Activated naive CD8-positive, alpha-beta T cell treated with anti-CD3 and anti-CD28 coated beads, Interleukin-2, amount 10 ng/mL, durations not matched to agents 7 days and 5 days (primary cell): ENCODE data around the gene AGTPBP1. TPM values are rescaled to one million over a fixed set of nuclear protein-coding genes. Genes with fewer than 3 reads are reported as not detected.

ENCODE experiments used
- ATAC-seq: fragments of 150-1000 bp; cut with Tn5 transposase; one replicate; pipeline ENCODE4 v1.10.0; 2021; ENCODE audit warnings: low read depth, moderate library complexity
- POLR2A ChIA-PET: fragments of 350-600 bp; sonication (Branson Sonifier 250); formaldehyde crosslinking; loops from one replicate; lab custom pipeline; 2021; ENCODE audit warnings: antibody characterized with exemption; lab: Charles Lee
- DNase-seq: peaks from one replicate; pipeline ENCODE4 v3.0.0; 2021
- H3K27ac Mint-ChIP-seq: one replicate; pipeline ENCODE4 v1.8.0; 2022; ENCODE audit warnings: mild to moderate bottlenecking, mixed read lengths
- H3K27me3 Mint-ChIP-seq: one replicate; pipeline ENCODE4 v1.8.0; 2022; ENCODE audit warnings: mild to moderate bottlenecking, moderate library complexity, mixed read lengths
- H3K36me3 Mint-ChIP-seq: one replicate; pipeline ENCODE4 v1.8.0; 2021; ENCODE audit warnings: mild to moderate bottlenecking, mixed read lengths
- H3K4me1 Mint-ChIP-seq: one replicate; pipeline ENCODE4 v1.8.0; 2021; ENCODE audit warnings: mixed read lengths
- H3K4me3 Mint-ChIP-seq: one replicate; pipeline ENCODE4 v1.8.0; 2022; ENCODE audit warnings: mild to moderate bottlenecking, moderate library complexity, mixed read lengths
- H3K9me3 Mint-ChIP-seq: one replicate; pipeline ENCODE4 v1.8.0; 2021; ENCODE audit warnings: mixed read lengths
- total RNA-seq, 2 experiments: library from RNA; stranded (reverse); gene quantifications; one replicate each; pipeline ENCODE4 v1.2.3, GENCODE V29; 2021

The AGTPBP1 gene
- total RNA-seq, 2 experiments from 2014 or later: 42.6 to 46.7 TPM

DNA sequence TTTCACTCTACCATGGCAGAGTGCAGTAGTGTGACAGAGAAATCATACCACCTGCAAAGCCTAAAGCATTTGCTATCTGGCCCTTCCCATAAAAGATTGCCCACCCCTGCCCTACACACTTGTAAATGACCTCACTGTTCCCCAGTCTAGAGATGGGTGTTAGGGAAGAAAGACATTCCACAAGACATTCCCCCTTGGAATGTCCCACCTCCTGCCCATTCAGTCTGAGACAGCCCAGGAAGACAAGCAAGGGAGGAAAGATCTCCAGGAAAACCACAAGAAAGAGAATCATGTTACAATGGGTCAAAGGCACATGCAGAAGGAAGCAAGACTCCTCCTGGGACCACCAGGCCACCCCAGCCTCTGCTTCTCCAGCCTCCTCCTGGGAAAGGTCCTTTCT, 230.0 kb downstream of the AGTPBP1 start:
- POLR2A ChIA-PET: interaction anchor here (0.7 kb wide), 1 partner anchor 9 kb away, joined by 3 read pairs; no protein-coding TSS in a partner anchor
- Mint-ChIP-seq H3K4me3 (no peak overlapping the region), H3K27me3 (peaks cover 5% of the 10 kb centered on the region)

DNA sequence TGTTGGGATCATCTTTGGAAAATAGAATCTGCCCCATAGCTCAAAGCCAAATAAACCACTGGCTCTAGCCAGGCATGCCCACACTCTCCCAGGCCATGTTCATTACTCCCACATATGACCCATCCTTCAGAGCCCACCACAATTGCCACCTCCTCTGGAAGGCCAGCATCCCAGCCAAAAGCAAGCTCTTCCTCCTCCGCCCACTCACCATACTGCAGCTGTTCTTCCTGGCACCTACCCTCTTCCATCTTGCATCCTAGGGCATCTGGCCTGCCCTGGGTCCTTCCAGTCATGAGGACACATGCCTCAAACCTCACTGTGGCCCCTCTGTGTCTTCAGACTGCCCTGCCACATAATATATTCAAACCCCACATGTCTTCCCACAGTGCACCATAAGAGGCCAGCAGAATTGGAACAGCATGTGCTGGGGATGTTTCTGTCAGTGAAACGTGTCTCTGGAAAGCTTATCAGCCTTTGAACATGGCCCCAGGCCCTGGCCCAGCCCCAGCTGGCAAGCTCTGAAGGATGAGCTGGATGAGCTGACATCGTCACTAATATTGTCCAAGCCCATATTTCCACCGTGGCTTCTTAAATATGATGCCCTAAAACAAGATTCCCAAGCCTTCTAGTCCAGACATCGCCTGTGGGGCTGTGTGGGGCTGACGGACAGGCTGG, 230.8 kb downstream of the AGTPBP1 start:
- Mint-ChIP-seq H3K36me3 (no peaks in the 10 kb centered on the region), H3K27me3 (peaks cover 5% of the 10 kb centered on the region), H3K4me3 (no peak overlapping the region), H3K27ac (no peak overlapping the region), H3K4me1 (no peaks in the 10 kb centered on the region), H3K9me3 (peaks cover 2% of the 10 kb centered on the region)
- no peak for DNase-seq
- POLR2A ChIA-PET: no interaction called here
- ATAC-seq: no peak

More for the DNA sequence above, 230.0 kb downstream of the AGTPBP1 start:
- Mint-ChIP-seq H3K27ac (no peak overlapping the region), H3K9me3 (peaks cover 2% of the 10 kb centered on the region), H3K36me3 (no peaks in the 10 kb centered on the region), H3K4me1 (no peaks in the 10 kb centered on the region)
- ATAC-seq (no peak), DNase-seq (no peak)

DNA sequence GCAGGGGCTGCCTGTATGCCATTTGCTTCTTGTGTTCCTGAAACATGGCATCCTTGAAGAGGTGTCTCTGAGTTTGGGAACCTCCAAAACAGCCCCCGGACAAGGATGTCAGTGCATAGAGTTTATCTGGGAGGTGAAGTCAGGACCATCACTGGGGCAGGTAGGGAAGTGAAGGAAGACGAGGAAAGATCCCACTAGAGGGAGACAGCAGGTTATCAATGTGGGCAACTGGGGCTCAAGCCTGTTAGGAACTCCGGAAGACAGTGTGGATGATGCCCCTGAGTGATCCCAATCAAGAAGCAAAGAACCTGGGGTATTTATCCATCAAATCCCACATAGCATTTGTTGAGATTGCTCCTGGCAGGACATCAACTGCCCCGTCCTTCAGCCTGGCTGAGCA, 233.1 kb downstream of the AGTPBP1 start:
- no peak for DNase-seq

DNA sequence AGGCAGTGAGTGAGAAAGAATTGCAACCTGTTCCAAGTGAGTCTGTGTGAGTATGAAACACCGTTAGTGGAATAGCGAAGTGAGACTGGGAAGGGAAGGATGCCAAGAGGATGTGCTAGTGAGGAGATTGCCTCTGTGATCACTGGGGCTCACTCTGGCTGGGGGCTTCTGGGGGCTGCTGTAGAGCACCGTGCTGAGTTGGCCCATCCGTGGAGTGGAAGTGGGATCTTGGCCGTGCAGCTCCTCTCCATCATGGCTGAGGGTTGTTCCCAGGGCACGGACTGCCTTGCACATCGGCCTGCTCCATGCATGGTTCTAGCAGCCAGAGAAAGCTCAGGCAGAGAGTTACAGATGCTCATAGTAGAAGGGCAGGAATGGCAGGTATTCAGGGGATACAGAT, 236.1 kb downstream of the AGTPBP1 start:
- H3K4me3 Mint-ChIP-seq: no peak overlapping the region
- peaks cover 2% of the 10 kb centered on the region for H3K4me1 Mint-ChIP-seq
- no peak for ATAC-seq
- peaks cover 7% of the 10 kb centered on the region for H3K27me3 Mint-ChIP-seq
- no peak overlapping the region for H3K27ac Mint-ChIP-seq
- no peaks in the 10 kb centered on the region for H3K36me3 Mint-ChIP-seq
- POLR2A ChIA-PET: no interaction called here
- DNase-seq: no peak
- no peaks in the 10 kb centered on the region for H3K9me3 Mint-ChIP-seq

More for the DNA sequence above, 233.1 kb downstream of the AGTPBP1 start:
- no peak for ATAC-seq
- no peak overlapping the region for H3K4me3 Mint-ChIP-seq
- POLR2A ChIA-PET: no interaction called here
- peaks cover 5% of the 10 kb centered on the region for H3K27me3 Mint-ChIP-seq
- H3K4me1 Mint-ChIP-seq: no peaks in the 10 kb centered on the region
- no peak overlapping the region for H3K27ac Mint-ChIP-seq
- no peaks in the 10 kb centered on the region for H3K9me3 Mint-ChIP-seq
- H3K36me3 Mint-ChIP-seq: no peaks in the 10 kb centered on the region

DNA sequence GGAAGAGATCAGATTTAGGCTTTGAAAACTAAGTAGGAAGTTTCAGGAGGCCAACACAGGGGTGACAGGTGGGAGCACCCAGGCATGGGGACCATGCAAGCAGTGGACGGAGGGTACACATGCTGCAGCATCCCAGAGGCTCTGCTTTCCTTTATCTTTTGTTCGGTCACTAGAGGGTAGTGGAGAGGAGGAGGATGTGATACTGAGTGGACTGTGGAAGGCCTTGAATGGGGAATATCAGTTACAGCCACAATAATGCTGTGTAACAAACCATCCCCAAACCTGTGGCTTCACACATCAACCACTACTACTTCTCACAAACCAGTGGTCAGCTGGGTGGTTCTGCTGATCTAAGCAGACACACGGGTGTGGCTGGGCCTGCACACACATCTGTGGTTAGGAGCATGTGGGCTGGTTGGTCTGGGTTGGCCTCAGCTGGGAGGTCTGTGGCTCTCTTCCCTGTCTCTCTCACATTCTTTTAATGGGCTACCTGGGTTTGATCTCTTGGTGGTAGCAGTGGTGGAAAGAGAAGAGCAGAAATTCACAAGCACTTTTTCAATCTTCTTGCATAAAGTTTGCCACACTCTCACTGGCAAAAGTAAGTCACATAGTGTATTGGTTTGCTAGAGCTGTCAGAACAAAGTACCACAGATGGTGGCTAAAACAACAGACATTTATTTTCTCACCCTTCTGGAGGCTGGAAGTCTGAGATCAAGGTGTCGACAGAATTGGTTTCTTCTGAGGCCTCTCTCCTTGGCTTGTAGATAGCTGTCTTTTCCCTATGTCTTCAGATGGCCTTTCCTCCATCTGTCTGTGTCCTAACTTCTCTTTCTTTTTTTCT, 238.7 kb downstream of the AGTPBP1 start:
- Mint-ChIP-seq H3K4me3 (no peak overlapping the region), H3K9me3 (no peaks in the 10 kb centered on the region), H3K36me3 (no peaks in the 10 kb centered on the region), H3K27me3 (peaks cover 16% of the 10 kb centered on the region), H3K27ac (no peak overlapping the region), H3K4me1 (peaks cover 2% of the 10 kb centered on the region)
- POLR2A ChIA-PET: interaction anchor here (0.7 kb wide), 1 partner anchor 52 kb away, joined by 4 read pairs; no protein-coding TSS in a partner anchor
- ATAC-seq: no peak
- no peak for DNase-seq

DNA sequence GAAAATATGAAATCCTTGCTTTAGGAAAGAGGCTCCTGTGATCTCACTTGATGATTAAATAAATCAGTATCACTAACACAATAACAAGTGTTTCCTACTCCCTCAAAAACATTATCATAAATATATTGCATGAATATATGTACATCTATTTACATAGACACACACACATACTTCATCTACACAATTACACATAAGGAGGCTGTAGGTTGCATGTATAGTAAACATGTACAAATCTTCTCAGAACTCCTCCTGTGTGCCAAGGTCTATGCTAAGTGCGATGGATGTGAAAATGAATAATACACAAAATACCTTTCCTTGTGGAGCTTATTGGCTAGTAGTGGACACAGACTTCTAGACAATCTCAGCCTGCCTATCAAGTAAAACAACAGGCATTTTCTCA, 239.9 kb downstream of the AGTPBP1 start:
- Mint-ChIP-seq H3K36me3 (no peaks in the 10 kb centered on the region), H3K27me3 (peaks cover 10% of the 10 kb centered on the region), H3K27ac (no peak overlapping the region), H3K4me1 (peaks cover 2% of the 10 kb centered on the region), H3K9me3 (no peaks in the 10 kb centered on the region), H3K4me3 (no peak overlapping the region)
- ATAC-seq (no peak), DNase-seq (no peak)
- POLR2A ChIA-PET: no interaction called here

DNA sequence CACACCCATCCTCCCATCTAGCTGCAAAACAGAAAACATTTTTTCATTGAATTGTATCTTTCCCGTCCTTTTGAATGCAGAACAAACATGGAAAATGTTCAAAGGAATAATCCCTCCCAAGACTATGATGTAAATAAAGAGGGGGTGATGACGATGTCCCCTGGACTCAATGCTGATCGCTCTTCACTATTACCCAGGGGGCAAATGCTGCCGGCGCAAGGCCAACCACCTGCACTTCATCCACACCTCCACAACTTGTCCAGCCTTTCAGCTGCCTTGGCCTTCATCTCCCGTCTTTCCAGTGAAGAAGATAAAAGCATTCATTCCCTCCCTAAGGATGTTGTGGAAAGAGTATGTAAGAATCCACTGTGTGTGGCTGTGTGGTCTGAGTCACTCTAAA, 240.3 kb downstream of the AGTPBP1 start:
- no peak overlapping the region for H3K27ac Mint-ChIP-seq
- H3K9me3 Mint-ChIP-seq: no peaks in the 10 kb centered on the region
- peaks cover 2% of the 10 kb centered on the region for H3K4me1 Mint-ChIP-seq
- H3K4me3 Mint-ChIP-seq: no peak overlapping the region
- no peaks in the 10 kb centered on the region for H3K36me3 Mint-ChIP-seq
- DNase-seq (no peak), ATAC-seq (no peak)
- POLR2A ChIA-PET: no interaction called here
- H3K27me3 Mint-ChIP-seq: peaks cover 11% of the 10 kb centered on the region

Other genes starting within 250 kb of the AGTPBP1 start
- 10 to 100 TPM; 24.1 to 26.2 TPM for gene NAA35, start 199.2 kb upstream of the AGTPBP1 start, total RNA-seq